ENCODE results near the gene KRT2. TPM values are rescaled to one million over a fixed set of nuclear protein-coding genes. Genes with fewer than 3 reads are reported as not detected.

The KRT2 gene
- total RNA-seq, 4 donors from 2014 or later = 1.3 TPM; not detected in 3

DNA sequence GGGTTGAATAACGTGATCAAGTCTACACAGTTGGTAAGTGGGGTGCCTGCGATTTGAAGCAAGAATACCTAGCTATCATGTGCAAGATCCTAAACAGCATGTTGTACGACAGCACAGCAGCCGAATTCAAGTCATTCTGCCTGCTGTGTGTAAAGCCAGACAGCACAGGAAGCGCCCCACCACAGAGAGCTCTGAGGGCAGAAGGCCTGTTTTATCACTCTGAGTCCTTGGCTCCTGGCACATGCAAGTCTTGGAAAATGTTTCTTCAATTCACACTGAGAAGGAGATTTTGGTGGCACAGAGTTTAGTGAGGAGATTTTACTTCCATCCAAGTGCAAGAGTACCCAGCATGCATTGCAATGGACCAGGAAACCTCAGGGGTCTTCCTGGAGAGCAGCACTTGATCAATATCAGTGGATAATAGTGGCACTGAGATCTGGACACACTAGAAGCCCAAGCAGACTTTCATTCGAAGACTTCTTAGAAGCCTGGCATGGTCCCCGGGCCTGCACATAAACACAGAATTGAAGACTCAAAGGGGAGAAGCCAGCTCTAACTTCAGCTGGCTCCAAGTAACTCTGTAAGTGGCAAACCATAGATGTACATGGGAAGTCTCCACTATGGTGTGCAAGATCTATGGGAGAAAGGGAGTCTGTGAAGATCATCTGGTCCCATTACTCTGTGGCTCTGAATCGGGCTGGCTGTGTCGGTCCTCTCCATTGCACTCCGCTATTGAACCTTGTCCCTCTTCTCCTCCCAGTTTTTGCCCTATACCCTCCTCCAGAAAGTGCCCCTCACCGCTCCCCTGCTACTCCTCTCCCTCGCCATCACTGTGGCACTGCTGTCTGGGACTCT, 29.7 kb upstream of the KRT2 start:
- Histone ChIP-seq H3K27ac (no peak overlapping the region), H3K9me3 (no peaks in the 10 kb centered on the region), H3K4me1 (no peaks in the 10 kb centered on the region), H3K4me3 (replicated peaks in 1 of 3) (no peak overlapping the region), H3K36me3 (no peaks in the 10 kb centered on the region), H3K27me3 (no peaks in the 10 kb centered on the region)
- intact Hi-C loops (cut with DNase I) = no loop called here
- no peak for DNase-seq
- no peak for TF ChIP-seq POLR2A (IDR thresholded peaks at IDR 0.05)
- TF ChIP-seq, protein P1, sequence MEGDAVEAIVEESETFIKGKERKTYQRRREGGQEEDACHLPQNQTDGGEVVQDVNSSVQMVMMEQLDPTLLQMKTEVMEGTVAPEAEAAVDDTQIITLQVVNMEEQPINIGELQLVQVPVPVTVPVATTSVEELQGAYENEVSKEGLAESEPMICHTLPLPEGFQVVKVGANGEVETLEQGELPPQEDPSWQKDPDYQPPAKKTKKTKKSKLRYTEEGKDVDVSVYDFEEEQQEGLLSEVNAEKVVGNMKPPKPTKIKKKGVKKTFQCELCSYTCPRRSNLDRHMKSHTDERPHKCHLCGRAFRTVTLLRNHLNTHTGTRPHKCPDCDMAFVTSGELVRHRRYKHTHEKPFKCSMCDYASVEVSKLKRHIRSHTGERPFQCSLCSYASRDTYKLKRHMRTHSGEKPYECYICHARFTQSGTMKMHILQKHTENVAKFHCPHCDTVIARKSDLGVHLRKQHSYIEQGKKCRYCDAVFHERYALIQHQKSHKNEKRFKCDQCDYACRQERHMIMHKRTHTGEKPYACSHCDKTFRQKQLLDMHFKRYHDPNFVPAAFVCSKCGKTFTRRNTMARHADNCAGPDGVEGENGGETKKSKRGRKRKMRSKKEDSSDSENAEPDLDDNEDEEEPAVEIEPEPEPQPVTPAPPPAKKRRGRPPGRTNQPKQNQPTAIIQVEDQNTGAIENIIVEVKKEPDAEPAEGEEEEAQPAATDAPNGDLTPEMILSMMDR (IDR thresholded peaks at IDR 0.05) = no peak
- WGBS, 2 donors = 80 to 83% methylated on average over 12 of the region's 12 CpGs

DNA sequence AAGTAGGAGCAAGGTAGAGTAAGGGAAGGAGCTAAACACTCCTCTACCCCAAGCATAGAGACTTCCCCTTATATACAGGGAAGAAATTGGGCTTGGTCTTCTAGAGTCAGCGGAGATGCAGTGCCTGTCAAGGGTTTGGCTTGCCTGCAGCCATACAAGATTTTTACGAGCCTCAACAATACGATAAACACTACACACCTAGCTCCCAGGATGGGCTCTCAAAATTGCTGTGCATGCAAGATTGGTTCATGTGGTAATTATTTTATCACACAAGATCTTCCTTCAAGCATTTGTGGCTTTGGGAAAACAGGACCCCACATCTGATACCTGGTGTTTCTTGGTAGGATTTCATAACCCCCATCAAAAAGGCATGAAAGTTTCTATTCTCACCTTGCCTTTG, 28.4 kb upstream of the KRT2 start, which contains the start of gene KRT1:
TSS of gene KRT1 (minus strand) at position 45 of the 400 bp plus-strand sequence. CDS start 59 bp downstream, outside the sequence.
- H3K27me3 ChIP-seq = no peaks in the 10 kb centered on the region
- no peak for DNase-seq
- H3K4me3 ChIP-seq (replicated peaks in 1 of 3) = no peak within 1 kb of the TSS
- WGBS, 2 donors = 85 to 91% methylated on average over 3 of the region's 3 CpGs
- H3K36me3 ChIP-seq = no peaks in the 10 kb centered on the region
- intact Hi-C loops (cut with DNase I) = no loop called here
- H3K9me3 ChIP-seq = no peaks in the 10 kb centered on the region
- H3K4me1 ChIP-seq = no peaks in the 10 kb centered on the region
- no peak for TF ChIP-seq POLR2A (IDR thresholded peaks at IDR 0.05)
- TF ChIP-seq, protein P1 (IDR thresholded peaks at IDR 0.05) = no peak
- no peak within 1 kb of the TSS for H3K27ac ChIP-seq

DNA sequence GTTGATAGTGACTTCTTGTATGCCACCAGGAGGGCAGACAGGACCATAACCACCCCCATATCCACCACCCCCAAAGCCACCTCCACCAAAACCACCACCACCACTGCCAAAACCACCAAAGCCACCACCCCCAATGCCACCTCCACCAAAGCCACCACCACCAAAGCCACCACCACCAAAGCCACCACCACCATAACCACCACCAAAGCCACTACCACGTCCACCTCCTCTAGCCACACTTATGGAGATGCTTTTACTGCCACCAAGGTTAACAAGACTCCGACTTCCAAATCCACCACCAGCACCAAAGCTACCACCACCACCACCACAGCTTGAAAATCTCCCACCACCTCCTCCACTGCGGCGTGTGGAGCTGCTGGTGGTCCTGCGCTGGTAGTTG, 27.9 kb upstream of the KRT2 start:
- no peaks in the 10 kb centered on the region for H3K4me1 ChIP-seq
- intact Hi-C loops (cut with DNase I) = no loop called here
- no peak overlapping the region for H3K27ac ChIP-seq
- H3K9me3 ChIP-seq = no peaks in the 10 kb centered on the region
- H3K4me3 ChIP-seq (replicated peaks in 1 of 3) = no peak overlapping the region
- DNase-seq = no peak
- WGBS, 2 donors = 91 to 93% methylated on average over 5 of the region's 5 CpGs
- TF ChIP-seq, protein P1 (IDR thresholded peaks at IDR 0.05) = no peak
- no peak for TF ChIP-seq POLR2A (IDR thresholded peaks at IDR 0.05)
- H3K27me3 ChIP-seq = no peaks in the 10 kb centered on the region
- no peaks in the 10 kb centered on the region for H3K36me3 ChIP-seq

DNA sequence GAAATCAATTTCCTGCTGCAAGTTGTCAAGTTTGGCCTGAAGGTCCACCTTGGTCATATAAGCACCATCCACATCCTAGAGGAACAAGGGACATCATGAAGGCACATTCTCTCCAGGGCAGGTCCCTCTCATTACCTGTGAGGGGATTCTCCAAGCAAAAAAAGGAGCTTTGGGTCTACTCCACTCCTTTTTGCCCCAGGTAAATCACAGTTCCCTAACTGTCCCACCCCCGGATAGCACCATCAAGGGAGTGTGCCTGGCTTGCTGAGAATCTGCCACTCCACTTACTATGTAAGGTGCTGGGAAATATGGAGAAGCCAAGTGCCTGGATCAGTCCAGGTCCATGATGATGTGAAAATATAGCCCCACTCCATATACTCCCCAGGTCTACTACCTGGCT, 25.7 kb upstream of the KRT2 start:
- no peak for TF ChIP-seq POLR2A (IDR thresholded peaks at IDR 0.05)
- TF ChIP-seq, protein P1 (IDR thresholded peaks at IDR 0.05) = no peak
- Histone ChIP-seq H3K4me3 (replicated peaks in 1 of 3) (no peak overlapping the region), H3K27ac (no peak overlapping the region), H3K36me3 (no peaks in the 10 kb centered on the region), H3K27me3 (no peaks in the 10 kb centered on the region), H3K9me3 (no peaks in the 10 kb centered on the region), H3K4me1 (no peaks in the 10 kb centered on the region)
- intact Hi-C loops (cut with DNase I) = no loop called here
- WGBS, 2 donors = 80 to 89% methylated on average over 1 of the region's 1 CpG
- DNase-seq = no peak

DNA sequence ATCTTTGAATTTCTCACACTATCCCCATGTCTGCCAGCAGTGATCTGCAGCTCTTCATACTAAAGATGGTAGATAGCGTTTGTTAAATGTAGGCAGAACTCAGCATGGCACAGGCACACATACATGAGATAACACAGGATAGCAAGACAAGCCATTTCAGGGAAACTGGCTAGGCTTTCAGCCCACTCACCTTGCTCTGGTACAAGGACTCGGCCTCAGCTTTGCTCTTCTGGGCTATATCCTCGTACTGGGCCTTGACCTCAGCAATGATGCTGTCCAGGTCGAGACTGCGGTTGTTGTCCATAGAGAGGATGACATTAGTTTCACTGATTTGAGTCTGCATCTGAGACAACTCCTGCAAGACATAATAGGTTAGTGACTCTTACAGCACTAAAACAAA, 25.1 kb upstream of the KRT2 start:
- 90 to 91% methylated on average over 5 of the region's 5 CpGs for WGBS, 2 donors
- H3K27ac ChIP-seq = no peak overlapping the region
- intact Hi-C loops (cut with DNase I) = no loop called here
- H3K27me3 ChIP-seq = no peaks in the 10 kb centered on the region
- TF ChIP-seq, protein P1 (IDR thresholded peaks at IDR 0.05) = no peak
- no peak for TF ChIP-seq POLR2A (IDR thresholded peaks at IDR 0.05)
- H3K36me3 ChIP-seq = no peaks in the 10 kb centered on the region
- H3K9me3 ChIP-seq = no peaks in the 10 kb centered on the region
- H3K4me3 ChIP-seq (replicated peaks in 1 of 3) = no peak overlapping the region
- H3K4me1 ChIP-seq = no peaks in the 10 kb centered on the region
- no peak for DNase-seq

Data from thyroid gland (tissue), 4 donors.